EL (cell line): ENCODE data around the gene ARHGAP23.
"Not testable (repeated sequence)": the region's sequence is repeated elsewhere in the genome, so short reads cannot be mapped to it uniquely, and the experiment has no call there.

Experiments
- DNase-seq: peaks from one replicate; pipeline ENCODE4 v3.0.0-alpha.2; 2016

Gene ARHGAP23

DNA sequence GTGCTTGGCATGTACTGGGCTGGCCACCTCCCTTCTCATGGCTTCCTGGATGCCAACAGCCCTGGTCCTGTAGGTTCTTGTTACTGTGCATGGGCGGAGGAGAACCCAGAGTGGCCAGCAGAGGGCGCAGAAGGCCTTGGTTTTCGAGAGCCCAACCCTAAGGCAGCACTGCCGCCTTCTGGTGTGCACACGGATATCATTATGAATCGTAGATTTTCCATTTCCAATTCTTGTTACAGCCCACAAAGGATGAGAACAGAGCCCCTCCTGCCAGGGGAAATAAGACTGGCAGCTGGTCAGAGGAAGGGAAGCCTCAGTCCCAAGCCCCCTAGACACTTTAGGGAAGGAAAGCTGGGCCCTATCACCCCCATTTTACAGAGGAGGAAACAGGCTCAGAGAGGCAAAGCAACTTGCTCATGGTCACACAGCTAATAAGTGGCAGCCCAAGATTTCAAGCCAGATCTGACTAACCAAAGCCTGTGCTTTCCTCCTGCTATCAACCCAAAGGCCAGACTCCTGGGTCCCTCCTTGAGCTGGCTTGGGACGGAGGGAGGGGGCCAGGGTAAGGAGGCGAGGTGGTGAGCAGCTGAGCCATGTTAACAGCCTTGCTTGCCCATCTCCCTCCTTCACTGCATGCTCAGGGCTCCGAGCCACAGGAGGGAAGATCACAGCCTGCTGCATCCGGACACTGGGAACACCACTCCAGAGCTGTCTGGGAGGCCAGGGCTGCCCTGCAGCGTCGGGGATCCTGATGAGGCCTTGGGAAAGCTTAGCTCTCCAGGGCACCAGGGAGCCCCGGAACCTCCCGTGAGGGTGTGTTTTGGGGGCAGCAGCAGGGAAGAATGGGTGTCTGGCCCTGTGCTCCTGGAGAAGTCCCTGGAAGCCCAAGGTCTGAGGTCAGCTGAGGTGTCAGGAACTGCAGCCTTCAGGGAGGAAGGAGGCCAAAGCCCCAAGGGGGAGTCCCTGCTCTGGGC, 64.1 kb downstream of the ARHGAP23 start:
- DNase-seq: peak; percentile 83

DNA sequence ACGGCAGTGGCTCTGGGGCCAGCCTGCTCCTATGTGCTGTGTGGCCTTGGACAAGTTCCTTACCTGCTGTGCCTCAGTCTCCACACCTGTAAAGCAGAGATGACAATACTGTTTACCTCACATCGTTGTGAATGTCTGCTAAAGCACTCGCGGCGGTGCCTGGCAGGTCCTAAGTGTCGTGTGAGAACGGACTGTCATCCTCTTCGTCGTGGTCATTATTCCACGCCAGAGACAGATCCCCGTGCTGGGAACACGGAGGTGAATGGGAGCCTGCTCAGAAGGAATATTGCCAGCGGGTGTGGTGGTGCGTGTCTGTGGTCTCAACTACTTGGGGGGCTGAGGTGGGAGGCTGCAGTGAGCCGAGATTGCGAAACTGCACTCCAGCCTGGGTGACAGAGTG, 65.9 kb downstream of the ARHGAP23 start:
- DNase-seq: not testable (repeated sequence)

DNA sequence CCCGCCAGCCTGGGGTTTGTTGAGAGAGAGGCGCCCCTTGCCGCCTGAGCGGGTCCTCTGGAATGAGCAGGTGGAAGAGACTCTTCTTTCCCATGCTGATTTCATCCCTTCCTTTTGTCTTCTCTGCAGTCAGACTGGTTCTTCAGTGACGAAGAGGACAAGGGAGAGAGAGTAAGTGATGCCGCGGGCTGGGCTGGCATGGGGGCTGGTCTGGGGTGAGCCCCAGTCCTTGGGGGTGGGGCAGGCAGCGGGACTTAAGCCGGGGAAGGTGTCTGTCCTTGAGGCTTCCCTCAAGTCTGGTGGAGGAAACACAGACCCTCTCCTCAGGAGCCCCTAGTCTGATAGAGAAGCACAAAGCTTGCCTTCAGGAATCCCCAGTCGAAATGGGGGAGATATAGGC, 69.4 kb downstream of the ARHGAP23 start:
- DNase-seq: not testable (repeated sequence)

DNA sequence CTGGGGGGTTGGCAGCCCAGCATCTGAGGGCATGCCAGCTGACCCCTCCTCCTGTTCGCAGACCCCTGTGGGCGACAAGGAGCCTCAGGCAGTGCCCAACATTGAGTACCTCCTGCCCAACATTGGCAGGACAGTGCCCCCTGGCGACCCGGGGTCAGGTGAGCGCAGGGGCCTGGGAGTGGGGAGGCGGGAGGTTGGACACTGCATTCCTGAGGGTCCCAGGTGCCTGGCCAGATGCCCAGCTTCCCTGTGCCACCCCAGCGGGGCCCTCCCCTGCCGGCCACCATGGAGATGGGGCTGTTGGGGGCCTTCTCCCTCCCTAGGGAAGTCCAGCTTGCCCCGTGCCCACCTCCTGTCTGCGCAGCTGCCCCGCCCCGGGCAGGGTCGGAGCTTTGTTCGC, 70.1 kb downstream of the ARHGAP23 start:
- no peak for DNase-seq

DNA sequence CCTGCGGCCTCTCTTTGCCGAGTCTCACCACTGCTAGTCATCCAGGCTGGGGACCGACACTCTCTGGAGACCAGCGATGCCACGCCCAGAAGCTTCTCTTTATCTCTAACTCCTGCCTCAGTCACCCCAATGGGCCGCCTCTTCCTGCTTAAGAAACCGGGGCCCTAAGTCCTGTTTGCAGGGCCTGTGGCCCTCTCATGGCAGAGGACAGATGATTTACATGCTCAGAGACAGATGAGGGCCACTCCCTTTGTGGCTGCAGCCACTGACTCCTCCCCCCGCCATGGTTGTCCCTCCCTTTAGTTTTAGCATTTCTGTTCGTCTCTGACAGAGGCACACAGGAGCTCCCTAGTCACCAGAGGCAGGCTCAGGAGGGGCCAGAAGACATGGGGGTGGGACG, 71.0 kb downstream of the ARHGAP23 start:
- not testable (repeated sequence) for DNase-seq

DNA sequence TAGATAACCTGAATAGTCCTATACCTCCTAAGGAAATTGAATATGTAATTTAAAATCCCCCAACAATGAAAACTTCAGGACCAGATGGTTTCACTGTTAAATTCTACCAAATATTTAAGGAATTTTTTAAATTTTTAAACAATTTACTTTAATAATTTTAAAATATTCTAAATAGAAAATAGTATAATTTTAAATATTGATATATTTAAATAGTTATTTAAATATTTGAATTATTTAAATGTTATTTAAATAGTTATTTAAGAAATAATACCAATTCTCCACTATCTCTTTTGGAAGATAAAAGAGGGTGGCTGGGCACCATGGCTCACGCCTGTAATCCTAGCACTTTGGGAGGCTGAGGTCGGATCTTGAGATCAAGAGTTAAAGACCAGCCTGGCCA, 73.5 kb downstream of the ARHGAP23 start:
- not testable (repeated sequence) for DNase-seq

DNA sequence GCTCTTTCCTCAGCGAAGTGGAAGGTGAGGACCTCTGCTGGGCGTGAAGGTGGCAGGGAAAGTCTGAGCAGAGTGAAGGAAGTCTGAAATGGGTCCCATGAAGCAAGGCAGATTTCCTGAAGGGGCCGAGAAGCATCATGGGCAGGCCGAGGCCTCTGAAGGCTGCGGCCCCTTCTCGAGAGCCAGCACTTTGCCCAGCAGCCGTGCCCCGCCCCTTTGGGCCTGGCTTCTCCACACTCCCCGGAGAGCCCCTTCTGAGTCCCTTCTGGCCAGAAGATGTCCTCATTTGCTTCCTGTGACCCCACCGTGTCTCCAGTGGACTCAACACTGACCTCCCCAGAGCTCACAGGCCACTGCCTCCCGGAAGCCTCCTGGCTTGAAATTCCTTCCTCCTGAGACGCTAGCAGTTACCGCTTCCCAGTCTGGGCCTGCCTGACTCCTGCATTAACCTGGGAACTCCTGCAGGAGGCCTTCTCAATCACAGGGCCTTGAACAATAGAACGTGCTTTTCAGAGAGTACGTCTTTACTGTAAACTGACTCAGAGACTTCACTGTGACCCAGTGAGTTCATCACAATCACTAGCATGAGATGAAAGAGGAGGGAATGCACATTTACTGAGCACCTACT, 75.1 kb downstream of the ARHGAP23 start:
- not testable (repeated sequence) for DNase-seq

DNA sequence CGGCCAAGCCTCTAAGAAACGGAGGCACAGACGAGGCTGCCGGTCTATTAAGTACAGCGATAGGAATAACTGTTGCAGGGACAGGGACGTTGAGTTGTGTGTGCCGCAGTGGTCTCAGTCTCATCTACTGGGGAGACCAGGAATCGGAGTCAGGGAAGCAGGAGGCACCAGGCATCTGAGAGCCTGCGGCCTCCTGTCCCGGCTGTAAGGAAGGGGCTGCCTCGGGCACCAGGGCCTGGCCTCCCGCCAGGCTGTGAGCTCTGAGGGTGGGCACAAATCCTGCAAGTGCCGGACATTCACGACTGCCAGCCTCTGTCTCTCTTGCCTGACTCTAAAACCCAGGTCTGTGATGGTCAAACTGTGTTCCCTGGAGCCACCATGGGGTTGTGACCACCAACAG, 76.0 kb downstream of the ARHGAP23 start:
- DNase-seq: no peak

DNA sequence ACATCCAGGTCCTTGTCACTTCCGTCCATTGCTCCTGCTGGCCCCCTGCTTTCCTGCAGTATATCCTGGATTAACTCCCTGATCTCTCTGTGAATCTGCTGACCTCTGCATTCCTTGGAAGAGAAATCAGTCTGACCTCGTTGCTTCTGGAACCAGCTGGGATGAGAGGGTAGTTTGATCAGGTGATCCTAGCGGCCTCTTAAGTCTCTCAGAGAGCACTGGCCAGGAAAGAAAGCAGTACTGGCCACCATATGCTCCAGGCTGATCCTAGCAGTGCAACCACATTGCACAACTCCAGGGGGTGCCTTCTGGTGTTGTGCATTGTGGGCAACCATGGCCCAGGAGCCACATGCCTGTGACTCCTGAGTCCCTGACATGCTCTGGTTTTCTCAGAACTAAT, 79.2 kb downstream of the ARHGAP23 start:
- DNase-seq: no peak

DNA sequence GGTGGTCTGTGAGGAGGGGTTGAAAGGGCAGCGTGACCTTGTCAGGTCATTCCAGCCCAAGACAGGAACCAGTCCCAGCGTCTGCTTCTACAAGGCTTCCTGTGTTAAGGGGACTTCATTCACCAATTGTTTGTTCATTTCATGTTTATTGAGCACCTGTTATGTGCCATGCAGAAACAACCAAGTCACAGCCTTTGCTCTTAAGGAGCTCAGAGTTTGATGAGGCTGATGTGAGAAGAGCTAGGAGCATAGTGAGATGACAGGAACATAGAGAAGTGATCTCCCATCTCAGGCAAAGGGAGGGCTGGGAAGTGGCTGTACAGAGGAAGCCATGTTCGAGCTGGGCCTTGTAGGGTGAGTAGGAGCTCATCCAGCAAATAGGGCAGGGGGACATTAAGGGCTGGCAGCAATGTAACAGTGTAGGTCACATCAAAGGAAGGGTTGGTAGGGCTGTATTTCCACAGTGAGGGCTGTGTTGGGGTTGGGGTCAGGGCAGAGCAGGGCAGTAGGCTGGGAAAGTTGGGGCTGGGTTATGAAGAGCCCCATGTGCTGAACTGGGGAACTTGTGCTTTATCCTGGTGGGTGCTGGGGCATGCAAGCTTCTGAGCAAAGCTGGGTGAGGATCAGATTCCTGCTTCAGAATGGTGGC, 79.8 kb downstream of the ARHGAP23 start:
- DNase-seq: no peak

DNA sequence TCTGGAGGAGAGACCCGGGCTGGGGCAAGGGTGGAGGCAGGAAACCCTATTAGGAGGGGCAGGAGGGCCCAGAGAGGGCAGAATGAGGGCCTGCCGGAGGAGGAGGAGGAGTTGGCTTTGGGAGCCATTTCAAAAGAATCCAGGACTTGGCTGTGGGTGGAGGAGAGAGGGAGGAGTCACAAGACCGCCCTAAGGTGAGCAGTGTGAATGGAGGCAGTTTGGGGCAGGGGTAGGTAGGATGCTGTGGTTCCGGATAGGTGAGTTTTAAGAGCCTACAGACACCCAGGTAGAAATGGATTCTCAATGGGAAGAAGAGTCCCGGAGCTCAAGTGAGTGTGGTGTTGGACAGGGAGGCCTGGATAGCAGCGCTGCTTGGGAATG, 80.3 kb downstream of the ARHGAP23 start:
- no peak for DNase-seq

DNA sequence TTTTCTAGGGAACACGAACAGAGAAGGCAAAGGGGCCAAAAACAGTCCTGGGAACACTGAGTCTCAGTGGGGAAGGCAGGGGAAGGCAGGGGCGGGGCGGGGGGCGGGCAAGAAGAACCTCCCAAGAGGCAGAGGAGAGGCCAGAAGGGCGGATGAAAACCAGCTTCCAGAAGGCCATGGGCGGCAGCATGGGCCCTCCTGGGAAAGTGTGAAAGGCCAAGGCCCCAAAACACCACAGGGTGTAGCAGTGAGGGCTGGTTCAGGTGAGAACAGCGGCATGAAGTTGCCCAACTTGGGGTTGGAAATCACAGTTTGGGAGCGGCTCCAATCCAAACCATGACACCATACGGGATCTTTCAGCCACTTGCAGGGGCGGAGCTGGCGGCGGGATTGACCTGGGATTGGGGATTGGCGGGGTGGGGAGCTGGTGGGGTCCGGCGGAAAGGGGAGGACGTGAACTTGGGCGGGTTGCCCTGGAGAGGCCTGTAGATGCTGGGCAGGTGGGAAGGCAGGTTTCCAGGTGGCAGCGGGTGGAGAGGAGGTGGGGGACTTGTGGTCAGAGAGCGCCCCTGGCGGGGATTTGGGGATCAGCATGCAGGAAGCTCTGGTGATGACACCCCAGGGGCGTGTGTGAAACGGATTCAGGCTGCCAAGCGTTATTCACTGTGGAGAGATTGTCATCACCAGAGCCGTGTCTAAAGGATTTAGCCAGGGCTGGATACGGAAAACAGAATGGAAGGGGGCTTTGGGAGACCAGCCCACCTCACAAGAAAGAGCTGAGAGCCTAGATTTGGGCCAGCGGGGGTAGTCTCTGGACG, 80.9 kb downstream of the ARHGAP23 start:
- peak; percentile 82 for DNase-seq

DNA sequence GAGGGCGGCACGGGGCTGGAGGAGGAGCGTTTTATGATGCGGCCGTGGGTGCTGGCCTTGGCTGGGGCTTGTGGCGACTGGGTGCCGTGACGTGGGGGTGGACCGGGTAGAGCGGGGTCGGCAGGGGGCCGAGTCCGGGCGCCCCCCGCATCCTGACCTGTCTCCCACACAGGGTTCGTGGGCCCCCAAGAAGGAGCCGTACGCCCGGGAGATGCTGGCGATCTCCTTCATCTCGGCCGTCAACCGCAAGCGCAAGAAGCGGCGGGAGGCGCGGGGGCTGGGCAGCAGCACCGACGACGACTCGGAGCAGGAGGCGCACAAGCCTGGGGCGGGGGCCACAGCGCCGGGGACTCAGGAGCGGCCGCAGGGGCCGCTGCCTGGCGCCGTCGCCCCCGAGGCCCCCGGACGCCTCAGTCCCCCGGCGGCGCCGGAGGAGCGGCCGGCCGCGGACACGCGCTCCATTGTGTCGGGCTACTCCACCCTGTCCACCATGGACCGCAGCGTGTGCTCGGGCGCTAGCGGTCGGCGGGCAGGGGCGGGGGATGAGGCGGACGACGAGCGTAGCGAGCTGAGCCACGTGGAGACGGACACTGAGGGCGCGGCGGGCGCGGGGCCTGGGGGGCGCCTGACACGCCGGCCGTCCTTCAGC, 81.6 kb downstream of the ARHGAP23 start:
- DNase-seq: no peak

DNA sequence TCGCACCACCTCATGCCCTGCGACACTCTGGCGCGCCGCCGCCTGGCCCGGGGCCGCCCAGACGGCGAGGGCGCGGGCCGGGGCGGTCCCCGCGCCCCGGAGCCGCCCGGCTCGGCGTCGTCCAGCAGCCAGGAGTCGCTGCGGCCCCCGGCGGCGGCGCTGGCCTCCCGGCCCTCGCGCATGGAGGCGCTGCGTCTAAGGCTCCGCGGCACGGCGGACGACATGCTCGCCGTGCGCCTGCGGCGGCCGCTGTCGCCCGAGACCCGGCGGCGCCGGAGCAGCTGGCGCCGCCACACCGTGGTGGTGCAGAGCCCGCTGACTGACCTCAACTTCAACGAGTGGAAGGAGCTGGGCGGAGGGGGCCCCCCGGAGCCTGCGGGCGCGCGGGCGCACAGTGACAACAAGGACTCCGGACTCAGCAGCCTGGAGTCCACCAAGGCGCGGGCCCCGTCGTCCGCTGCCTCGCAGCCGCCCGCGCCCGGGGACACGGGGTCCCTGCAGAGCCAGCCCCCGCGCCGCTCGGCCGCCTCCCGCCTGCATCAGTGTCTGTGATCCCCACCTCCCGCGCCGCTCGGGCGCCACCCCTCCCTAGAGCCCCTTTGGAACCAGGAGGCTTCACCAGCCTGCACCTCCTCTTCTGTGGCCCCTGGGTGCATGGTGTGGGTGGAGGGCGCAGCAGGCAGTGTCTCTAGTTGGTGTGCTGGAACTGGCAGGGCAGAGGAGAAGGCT, 82.3 kb downstream of the ARHGAP23 start:
- peak; percentile 29 for DNase-seq

DNA sequence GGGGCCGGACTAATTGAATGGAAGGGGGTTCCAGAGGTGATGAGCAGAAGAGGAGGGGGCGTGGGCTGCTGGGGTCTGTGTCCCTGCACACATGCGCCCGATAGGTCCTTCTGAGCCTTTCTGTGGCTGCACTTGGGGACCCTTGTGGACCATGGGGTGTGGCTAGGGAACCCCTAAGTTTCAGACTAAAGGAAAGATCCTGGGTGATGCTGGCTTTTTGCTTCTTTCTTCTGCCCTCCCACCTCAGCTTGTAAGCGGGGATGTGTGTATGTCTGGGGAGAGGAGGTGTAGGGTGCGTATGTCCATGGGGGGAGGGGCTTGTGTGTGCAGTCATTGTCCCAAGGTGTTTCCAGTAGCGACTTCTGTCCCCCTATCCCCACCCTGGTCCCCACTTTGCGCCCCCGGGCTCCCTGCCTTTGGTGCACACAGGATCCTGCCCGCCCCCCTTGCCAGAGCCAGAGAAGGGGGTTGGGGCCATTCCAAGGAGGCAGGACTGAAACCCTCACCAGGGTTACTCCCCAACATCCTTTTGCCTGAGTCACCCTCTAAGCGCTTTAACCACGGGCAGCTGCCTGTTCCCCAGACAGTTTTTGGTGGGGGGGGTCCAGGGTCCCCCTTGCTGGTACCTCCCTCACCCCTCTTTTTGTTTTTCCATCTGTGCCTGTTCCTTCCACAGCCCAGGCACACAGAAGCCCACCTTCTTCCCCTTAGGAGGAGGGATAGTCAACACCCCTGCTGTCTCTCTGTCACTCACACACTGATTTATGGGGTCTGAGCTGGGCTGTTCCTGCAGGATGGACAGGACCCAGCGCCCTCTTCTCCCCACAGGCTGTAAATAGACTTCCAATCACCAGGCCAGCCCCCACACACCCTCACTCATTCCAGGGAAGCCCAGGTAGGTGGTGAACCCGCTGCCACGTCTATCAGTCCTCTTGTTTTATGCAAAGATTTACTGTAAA, 83.2 kb downstream of the ARHGAP23 start:
- peak; percentile 79 for DNase-seq

DNA sequence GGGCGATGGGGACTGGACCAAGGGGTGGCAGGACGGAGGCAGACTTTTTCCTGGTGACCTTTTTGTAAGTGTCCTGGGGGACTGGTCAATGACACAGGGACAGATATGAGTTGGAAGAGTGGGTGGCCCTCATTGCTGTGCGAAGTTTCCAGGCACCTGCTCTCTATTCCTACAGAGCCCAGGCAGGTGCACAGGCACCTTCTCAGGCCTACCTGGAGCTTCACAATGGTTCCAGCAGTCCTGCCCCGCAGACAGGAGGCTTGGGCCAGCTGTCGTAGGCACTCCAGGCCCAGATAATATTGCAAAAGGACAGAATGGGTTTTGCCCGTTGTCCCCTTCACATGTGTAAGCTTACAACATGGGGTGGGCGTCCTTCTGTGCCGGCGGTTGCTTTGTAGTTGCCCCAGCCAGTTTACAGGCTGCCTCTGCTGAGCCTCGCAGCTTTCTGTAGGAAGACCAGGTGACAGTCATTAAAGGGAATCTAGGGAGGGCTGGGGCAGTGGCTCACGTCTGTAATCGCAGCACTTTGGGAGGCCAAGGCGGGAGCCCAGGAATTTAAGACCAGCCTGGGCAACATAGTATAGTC, 84.3 kb downstream of the ARHGAP23 start:
- DNase-seq: no peak

DNA sequence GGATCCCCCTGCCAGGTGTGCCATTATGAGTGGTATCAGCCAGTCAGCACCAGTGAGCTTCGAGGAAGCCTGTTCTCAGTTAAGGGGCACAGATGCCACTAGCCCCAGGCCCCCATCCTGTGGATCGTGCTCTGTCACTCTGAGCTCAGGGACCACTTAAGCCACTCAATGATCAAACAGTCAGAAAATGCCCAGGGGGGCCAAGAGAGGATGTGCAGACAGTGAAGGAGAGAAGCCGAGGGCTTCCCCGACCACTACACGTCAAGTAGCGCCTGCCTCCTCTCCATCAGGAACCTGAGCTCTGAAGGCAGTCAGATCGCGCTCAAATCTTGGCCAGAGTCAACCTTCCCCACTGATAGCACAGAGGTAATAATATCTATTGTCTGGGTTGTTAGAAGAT, 98.3 kb downstream of the ARHGAP23 start:
- not testable (repeated sequence) for DNase-seq

DNA sequence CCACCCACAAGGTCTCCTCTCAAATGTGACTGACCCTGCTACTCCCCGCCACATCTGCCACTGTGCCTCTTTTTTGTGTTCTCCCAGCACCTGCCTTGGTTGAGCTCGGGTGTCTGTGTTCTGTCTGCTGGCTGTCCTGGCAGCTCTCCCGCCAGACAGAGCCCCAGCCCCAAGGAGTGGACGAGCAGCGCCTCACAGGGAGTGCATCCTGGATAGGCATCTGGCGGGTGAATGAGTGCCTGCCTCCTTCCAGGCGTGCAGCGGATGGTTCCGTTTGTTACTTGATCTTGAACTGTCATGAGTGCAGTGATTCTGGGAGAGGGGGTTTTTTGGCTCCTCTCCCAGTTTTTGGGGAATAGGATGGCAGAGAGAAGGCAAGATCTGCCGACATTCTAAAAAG, 99.9 kb downstream of the ARHGAP23 start:
- not testable (repeated sequence) for DNase-seq

DNA sequence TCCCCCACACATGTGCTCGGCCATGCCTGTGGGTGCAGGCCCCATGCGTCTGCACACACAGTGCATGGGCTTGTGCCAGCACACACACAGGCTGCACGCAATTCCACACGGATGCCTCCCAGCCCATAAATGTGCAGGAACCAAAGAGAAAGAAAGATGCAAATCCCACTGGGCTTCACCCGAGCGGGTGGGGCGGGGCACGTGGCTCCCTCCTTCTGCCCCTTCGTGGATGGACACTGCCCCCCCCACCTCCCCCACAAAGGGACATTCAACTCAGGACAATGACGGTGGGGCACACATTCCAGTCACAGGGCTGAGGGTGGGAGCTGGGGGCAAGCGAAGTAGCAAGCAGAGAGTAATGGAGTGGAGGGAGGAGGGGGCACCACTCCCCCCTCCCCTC, 102.6 kb downstream of the ARHGAP23 start:
- DNase-seq: not testable (repeated sequence)

DNA sequence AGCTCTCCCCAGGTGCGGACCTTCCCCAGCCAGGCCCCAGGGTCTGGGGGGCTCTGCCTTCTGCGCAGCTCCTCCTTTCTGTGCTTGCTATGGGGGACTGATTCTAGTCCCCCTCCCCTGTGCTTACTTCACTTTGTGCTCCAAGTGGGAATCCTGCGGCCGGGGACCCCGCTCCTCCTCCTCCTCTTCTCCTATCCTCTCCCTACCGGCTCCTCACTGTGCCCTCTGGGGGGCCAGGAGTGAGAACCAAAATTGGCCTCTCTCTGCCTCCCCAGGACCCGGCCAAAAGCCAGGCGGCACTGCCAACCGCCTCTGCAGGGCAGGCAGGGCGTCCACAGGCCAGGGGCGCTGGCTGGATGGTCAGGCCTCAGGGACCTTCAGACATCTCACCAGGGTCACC, 103.5 kb downstream of the ARHGAP23 start:
- DNase-seq: not testable (repeated sequence)
